HG03565 (cell line): ENCODE data around the gene MUCL3.
"Not testable (repeated sequence)": the region's sequence is repeated elsewhere in the genome, so short reads cannot be mapped to it uniquely, and the experiment has no call there.

Experiments used
- ATAC-seq: cut with Tn5 transposase; IDR thresholded peaks from one replicate; pipeline ENCODE4 v1.9.1; 2021; ENCODE audit warnings: mild to moderate bottlenecking, moderate library complexity; ENCODE audit not compliant: unreplicated experiment

MUCL3 gene

GRCh38 chr6:30974490-30975252 lies 33.9 kb downstream of the MUCL3 start:
- no peak for ATAC-seq

- ATAC-seq: no peak
These were observed 38.4 kb downstream of the MUCL3 start for GRCh38 chr6:30979141-30979540.

GRCh38 chr6:30979690-30980089 lies 38.9 kb downstream of the MUCL3 start:
- ATAC-seq: no peak

GRCh38 chr6:30981942-30982772 lies 41.4 kb downstream of the MUCL3 start:
- no peak for ATAC-seq

GRCh38 chr6:30983439-30983838 lies 42.7 kb downstream of the MUCL3 start, which contains the start of gene MUC21:
Gene MUC21 (plus strand): TSS chr6:30983718. CDS start chr6:30983959, 241 bp downstream.
- ATAC-seq: no peak

- ATAC-seq: no peak
These were observed 44.7 kb downstream of the MUCL3 start for GRCh38 chr6:30985490-30985889.

GRCh38 chr6:30987304-30987703 lies 46.5 kb downstream of the MUCL3 start:
- no peak for ATAC-seq

GRCh38 chr6:30988209-30988825 lies 47.5 kb downstream of the MUCL3 start:
- ATAC-seq: no peak

GRCh38 chr6:30990422-30991086 lies 49.8 kb downstream of the MUCL3 start:
- no peak for ATAC-seq

- ATAC-seq: no peak
These were observed 51.1 kb downstream of the MUCL3 start for GRCh38 chr6:30991891-30992290.

GRCh38 chr6:30997301-30997700 lies 56.5 kb downstream of the MUCL3 start:
- no peak for ATAC-seq

- no peak for ATAC-seq
These were observed 58.0 kb downstream of the MUCL3 start for GRCh38 chr6:30998785-30999184.

- ATAC-seq: not testable (repeated sequence)
These were observed 59.5 kb downstream of the MUCL3 start for GRCh38 chr6:31000067-31000860.

- ATAC-seq: no peak
These were observed 60.6 kb downstream of the MUCL3 start for GRCh38 chr6:31001281-31001888.

GRCh38 chr6:31002471-31002870 lies 61.7 kb downstream of the MUCL3 start:
- no peak for ATAC-seq
